Measurements from ENCODE around the gene SLC6A19. TPM values are rescaled to one million over a fixed set of nuclear protein-coding genes. Genes with fewer than 3 reads are reported as not detected.

SLC6A19 gene
- total and polyA plus RNA-seq, 2 of the 13 experiments (the other 11 are each of a cell fraction or from before 2014, with no cell fraction given): 0.02 TPM; not detected in 1

- TF ChIP-seq, protein P1, sequence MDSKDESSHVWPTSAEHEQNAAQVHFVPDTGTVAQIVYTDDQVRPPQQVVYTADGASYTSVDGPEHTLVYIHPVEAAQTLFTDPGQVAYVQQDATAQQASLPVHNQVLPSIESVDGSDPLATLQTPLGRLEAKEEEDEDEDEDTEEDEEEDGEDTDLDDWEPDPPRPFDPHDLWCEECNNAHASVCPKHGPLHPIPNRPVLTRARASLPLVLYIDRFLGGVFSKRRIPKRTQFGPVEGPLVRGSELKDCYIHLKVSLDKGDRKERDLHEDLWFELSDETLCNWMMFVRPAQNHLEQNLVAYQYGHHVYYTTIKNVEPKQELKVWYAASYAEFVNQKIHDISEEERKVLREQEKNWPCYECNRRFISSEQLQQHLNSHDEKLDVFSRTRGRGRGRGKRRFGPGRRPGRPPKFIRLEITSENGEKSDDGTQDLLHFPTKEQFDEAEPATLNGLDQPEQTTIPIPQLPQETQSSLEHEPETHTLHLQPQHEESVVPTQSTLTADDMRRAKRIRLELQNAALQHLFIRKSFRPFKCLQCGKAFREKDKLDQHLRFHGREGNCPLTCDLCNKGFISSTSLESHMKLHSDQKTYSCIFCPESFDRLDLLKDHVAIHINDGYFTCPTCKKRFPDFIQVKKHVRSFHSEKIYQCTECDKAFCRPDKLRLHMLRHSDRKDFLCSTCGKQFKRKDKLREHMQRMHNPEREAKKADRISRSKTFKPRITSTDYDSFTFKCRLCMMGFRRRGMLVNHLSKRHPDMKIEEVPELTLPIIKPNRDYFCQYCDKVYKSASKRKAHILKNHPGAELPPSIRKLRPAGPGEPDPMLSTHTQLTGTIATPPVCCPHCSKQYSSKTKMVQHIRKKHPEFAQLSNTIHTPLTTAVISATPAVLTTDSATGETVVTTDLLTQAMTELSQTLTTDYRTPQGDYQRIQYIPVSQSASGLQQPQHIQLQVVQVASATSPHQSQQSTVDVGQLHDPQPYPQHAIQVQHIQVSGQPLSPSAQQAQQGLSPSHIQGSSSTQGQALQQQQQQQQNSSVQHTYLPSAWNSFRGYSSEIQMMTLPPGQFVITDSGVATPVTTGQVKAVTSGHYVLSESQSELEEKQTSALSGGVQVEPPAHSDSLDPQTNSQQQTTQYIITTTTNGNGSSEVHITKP (CRISPR knock-in tag; IDR thresholded peaks at IDR 0.05; ENCODE audit: low read depth): peak; percentile 27; the same call in 1 of the 2 replicates
- TF ChIP-seq NR2F6 (IDR thresholded peaks at IDR 0.05): no peak; the same call in 1 of the 2 replicates
- peak; percentile 57; the same call in 1 of the 2 replicates for TF ChIP-seq NR2F6 (CRISPR knock-in tag; IDR thresholded peaks at IDR 0.05)
- no peak for TF ChIP-seq MTF1 (CRISPR knock-in tag; IDR thresholded peaks at IDR 0.05)
- TF ChIP-seq, protein P2, sequence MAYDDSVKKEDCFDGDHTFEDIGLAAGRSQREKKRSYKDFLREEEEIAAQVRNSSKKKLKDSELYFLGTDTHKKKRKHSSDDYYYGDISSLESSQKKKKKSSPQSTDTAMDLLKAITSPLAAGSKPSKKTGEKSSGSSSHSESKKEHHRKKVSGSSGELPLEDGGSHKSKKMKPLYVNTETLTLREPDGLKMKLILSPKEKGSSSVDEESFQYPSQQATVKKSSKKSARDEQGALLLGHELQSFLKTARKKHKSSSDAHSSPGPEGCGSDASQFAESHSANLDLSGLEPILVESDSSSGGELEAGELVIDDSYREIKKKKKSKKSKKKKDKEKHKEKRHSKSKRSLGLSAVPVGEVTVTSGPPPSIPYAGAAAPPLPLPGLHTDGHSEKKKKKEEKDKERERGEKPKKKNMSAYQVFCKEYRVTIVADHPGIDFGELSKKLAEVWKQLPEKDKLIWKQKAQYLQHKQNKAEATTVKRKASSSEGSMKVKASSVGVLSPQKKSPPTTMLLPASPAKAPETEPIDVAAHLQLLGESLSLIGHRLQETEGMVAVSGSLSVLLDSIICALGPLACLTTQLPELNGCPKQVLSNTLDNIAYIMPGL (CRISPR knock-in tag; IDR thresholded peaks at IDR 0.05; ENCODE audit: borderline replicate concordance in 1 of 2, low read depth in 1 of 2): peak; percentile 69 to 76; a peak in 3 of 4 replicates
- TF ChIP-seq MYC (CRISPR knock-in tag; IDR thresholded peaks at IDR 0.05; ENCODE audit: borderline replicate concordance): peak; percentile 32; the same call in 1 of the 2 replicates
- TF ChIP-seq ZNF660 (CRISPR knock-in tag; IDR thresholded peaks at IDR 0.05; ENCODE audit: borderline replicate concordance, low read depth): no peak
- TF ChIP-seq, protein P3, sequence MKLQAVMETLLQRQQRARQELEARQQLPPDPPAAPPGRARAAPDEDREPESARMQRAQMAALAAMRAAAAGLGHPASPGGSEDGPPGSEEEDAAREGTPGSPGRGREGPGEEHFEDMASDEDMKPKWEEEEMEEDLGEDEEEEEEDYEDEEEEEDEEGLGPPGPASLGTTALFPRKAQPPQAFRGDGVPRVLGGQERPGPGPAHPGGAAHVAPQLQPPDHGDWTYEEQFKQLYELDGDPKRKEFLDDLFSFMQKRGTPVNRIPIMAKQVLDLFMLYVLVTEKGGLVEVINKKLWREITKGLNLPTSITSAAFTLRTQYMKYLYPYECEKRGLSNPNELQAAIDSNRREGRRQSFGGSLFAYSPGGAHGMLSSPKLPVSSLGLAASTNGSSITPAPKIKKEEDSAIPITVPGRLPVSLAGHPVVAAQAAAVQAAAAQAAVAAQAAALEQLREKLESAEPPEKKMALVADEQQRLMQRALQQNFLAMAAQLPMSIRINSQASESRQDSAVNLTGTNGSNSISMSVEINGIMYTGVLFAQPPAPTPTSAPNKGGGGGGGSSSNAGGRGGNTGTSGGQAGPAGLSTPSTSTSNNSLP (IDR thresholded peaks at IDR 0.05; ENCODE audit: low read depth, low read length): 0 out of 2 replicates have a peak, but pooled peaks have one; percentile 29
- TF ChIP-seq MED1 (CRISPR knock-in tag; IDR thresholded peaks at IDR 0.05): peak; percentile 57
- peak; percentile 29; the same call in 1 of the 2 replicates for TF ChIP-seq THAP11 (CRISPR knock-in tag; IDR thresholded peaks at IDR 0.05)
- TF ChIP-seq ELF3 (CRISPR knock-in tag; IDR thresholded peaks at IDR 0.05): 0 out of 2 replicates have a peak, but pooled peaks have one; percentile 26
- peak; percentile 66 for TF ChIP-seq SAP130 (CRISPR knock-in tag; IDR thresholded peaks at IDR 0.05; ENCODE audit: low read depth)
- TF ChIP-seq, protein P4, sequence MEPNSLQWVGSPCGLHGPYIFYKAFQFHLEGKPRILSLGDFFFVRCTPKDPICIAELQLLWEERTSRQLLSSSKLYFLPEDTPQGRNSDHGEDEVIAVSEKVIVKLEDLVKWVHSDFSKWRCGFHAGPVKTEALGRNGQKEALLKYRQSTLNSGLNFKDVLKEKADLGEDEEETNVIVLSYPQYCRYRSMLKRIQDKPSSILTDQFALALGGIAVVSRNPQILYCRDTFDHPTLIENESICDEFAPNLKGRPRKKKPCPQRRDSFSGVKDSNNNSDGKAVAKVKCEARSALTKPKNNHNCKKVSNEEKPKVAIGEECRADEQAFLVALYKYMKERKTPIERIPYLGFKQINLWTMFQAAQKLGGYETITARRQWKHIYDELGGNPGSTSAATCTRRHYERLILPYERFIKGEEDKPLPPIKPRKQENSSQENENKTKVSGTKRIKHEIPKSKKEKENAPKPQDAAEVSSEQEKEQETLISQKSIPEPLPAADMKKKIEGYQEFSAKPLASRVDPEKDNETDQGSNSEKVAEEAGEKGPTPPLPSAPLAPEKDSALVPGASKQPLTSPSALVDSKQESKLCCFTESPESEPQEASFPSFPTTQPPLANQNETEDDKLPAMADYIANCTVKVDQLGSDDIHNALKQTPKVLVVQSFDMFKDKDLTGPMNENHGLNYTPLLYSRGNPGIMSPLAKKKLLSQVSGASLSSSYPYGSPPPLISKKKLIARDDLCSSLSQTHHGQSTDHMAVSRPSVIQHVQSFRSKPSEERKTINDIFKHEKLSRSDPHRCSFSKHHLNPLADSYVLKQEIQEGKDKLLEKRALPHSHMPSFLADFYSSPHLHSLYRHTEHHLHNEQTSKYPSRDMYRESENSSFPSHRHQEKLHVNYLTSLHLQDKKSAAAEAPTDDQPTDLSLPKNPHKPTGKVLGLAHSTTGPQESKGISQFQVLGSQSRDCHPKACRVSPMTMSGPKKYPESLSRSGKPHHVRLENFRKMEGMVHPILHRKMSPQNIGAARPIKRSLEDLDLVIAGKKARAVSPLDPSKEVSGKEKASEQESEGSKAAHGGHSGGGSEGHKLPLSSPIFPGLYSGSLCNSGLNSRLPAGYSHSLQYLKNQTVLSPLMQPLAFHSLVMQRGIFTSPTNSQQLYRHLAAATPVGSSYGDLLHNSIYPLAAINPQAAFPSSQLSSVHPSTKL (CRISPR knock-in tag; IDR thresholded peaks at IDR 0.05): 0 out of 2 replicates have a peak, but pooled peaks have one; percentile 43
- TF ChIP-seq ZNF674 (CRISPR knock-in tag; IDR thresholded peaks at IDR 0.05; ENCODE audit: low read depth): no peak
- 0 out of 2 replicates have a peak, but pooled peaks have one; percentile 36 for TF ChIP-seq ZNF263 (CRISPR knock-in tag; IDR thresholded peaks at IDR 0.05)
- 0 out of 2 replicates have a peak, but pooled peaks have one; percentile 55 for TF ChIP-seq IRF2 (CRISPR knock-in tag; IDR thresholded peaks at IDR 0.05)
Observed at GRCh38 chr5:1174122-1174936, 27.1 kb upstream of the SLC6A19 start (continued).

Data from HepG2 (cell line).